ENCODE results near the gene MAMDC2.

Gene MAMDC2

GRCh38 chr9:70262948-70263347 is 219.3 kb downstream of the MAMDC2 start:
- H3K27me3 ChIP-seq (replicated peaks; ENCODE audit: control insufficient read depth, insufficient read depth, low read length) = no peaks in the 10 kb centered on the region
- H3K36me3 ChIP-seq (ENCODE audit: control insufficient read depth, insufficient read depth, low read length) = no peaks in the 10 kb centered on the region; the same call in 1 of the 2 replicates
- H3K4me3 ChIP-seq (replicated peaks; ENCODE audit: low read depth, low read length) = no peak overlapping the region
- DNase-seq (ENCODE audit: extremely low read depth, insufficient read length) = no peak
- TF ChIP-seq CTCF (IDR thresholded peaks at IDR 0.05; ENCODE audit: insufficient read depth, low read length, poor library complexity, severe bottlenecking) = no peak

GRCh38 chr9:70263421-70263820 is 219.8 kb downstream of the MAMDC2 start:
- TF ChIP-seq CTCF (IDR thresholded peaks at IDR 0.05; ENCODE audit: insufficient read depth, low read length, poor library complexity, severe bottlenecking) = no peak
- H3K36me3 ChIP-seq (ENCODE audit: control insufficient read depth, insufficient read depth, low read length) = no peaks in the 10 kb centered on the region; the same call in 1 of the 2 replicates
- H3K27me3 ChIP-seq (replicated peaks; ENCODE audit: control insufficient read depth, insufficient read depth, low read length) = no peaks in the 10 kb centered on the region
- DNase-seq (ENCODE audit: extremely low read depth, insufficient read length) = no peak
- no peak overlapping the region for H3K4me3 ChIP-seq (replicated peaks; ENCODE audit: low read depth, low read length)
